CD14-positive monocyte (primary cell): ENCODE results near the gene IL1RL1. TPM values are rescaled to one million over a fixed set of nuclear protein-coding genes. Genes with fewer than 3 reads are reported as not detected.

Experiments
- DNase-seq, 3 donors: peaks; one replicate each; pipeline ENCODE4 v3.0.0-alpha.2; 2011 to 2022
- H2AFZ ChIP-seq: 2 replicates; pipeline ENCODE4 v1.6.0; 2012; ENCODE audit warnings: mild to moderate bottlenecking, low read depth, low read length, inconsistent platforms; ENCODE audit not compliant: insufficient read depth, poor library complexity, severe bottlenecking
- H3K27ac ChIP-seq, 2 donors: 1 replicate in 1 of 2; 2 replicates in 1 of 2; pipeline ENCODE4 v1.5.1; 2012 to 2013; ENCODE audit warnings: low read length in 2 of 2, control low read depth in 1 of 2, inconsistent platforms in 1 of 2, low read depth in 1 of 2, mild to moderate bottlenecking in 1 of 2
- H3K27me3 ChIP-seq, 2 donors: one replicate each; pipeline versions ENCODE4 v1.6.0 to v1.6.1; 2011 to 2013; ENCODE audit warnings: low read length in 2 of 2; ENCODE audit not compliant: control insufficient read depth in 2 of 2, insufficient read depth in 2 of 2
- H3K36me3 ChIP-seq, 2 donors: replicated peaks in 1 of 2; 1 replicate in 1 of 2; 2 replicates in 1 of 2; pipeline versions ENCODE4 v1.5.1 to v1.6.1; 2012 to 2013; ENCODE audit warnings: low read length in 2 of 2, control low read depth in 1 of 2, inconsistent platforms in 1 of 2, mild to moderate bottlenecking in 1 of 2; ENCODE audit not compliant: insufficient read depth in 2 of 2, control insufficient read depth in 1 of 2
- H3K4me1 ChIP-seq, 2 donors: 1 replicate in 1 of 2; 2 replicates in 1 of 2; pipeline versions ENCODE4 v1.5.1 to v1.6.1; 2012 to 2013; ENCODE audit warnings: low read length in 2 of 2, control low read depth in 1 of 2, inconsistent platforms in 1 of 2, mild to moderate bottlenecking in 1 of 2, moderate library complexity in 1 of 2; ENCODE audit not compliant: insufficient read depth in 2 of 2, control insufficient read depth in 1 of 2
- H3K4me2 ChIP-seq: replicated peaks from 2 replicates; pipeline ENCODE3; 2012; ENCODE audit warnings: low read length, moderate library complexity, mild to moderate bottlenecking; ENCODE audit not compliant: poor library complexity, severe bottlenecking; ENCODE audit errors: extremely low read depth
- H3K4me3 ChIP-seq, 3 experiments: fragments of 200-600 bp in 1 of 3; sonication (generic) in 1 of 3; replicated peaks in 1 of 3; 1 replicate in 2 of 3; 2 replicates in 1 of 3; pipeline ENCODE4 v1.5.1; 2011 to 2013; ENCODE audit warnings: low read length in 3 of 3, mild to moderate bottlenecking in 3 of 3, control low read depth in 2 of 3, low read depth in 2 of 3, inconsistent platforms in 1 of 3, moderate library complexity in 1 of 3
- H3K79me2 ChIP-seq: 2 replicates; pipeline ENCODE4 v1.6.0; 2012; ENCODE audit warnings: mild to moderate bottlenecking, control low read depth, inconsistent platforms, low read length, moderate library complexity; ENCODE audit not compliant: insufficient read depth
- H3K9ac ChIP-seq: 2 replicates; pipeline ENCODE4 v1.6.0; 2017; ENCODE audit warnings: low read length, mild to moderate bottlenecking; ENCODE audit not compliant: insufficient read depth, poor library complexity, severe bottlenecking
- H3K9me3 ChIP-seq, 2 donors: replicated peaks in 1 of 2; 1 replicate in 1 of 2; 2 replicates in 1 of 2; pipeline versions ENCODE4 v1.5.1 to v1.6.1; 2012 to 2013; ENCODE audit warnings: low read length in 2 of 2, control low read depth in 1 of 2; ENCODE audit not compliant: control insufficient read depth in 1 of 2, insufficient read depth in 1 of 2
- H4K20me1 ChIP-seq: 2 replicates; pipeline ENCODE4 v1.6.0; 2012; ENCODE audit warnings: mild to moderate bottlenecking, low read length, control low read depth, moderate library complexity; ENCODE audit not compliant: insufficient read depth
- H3K27ac Mint-ChIP-seq, 7 donors: one replicate each; pipeline ENCODE4 v1.8.0; 2020; ENCODE audit warnings: mild to moderate bottlenecking in 7 of 7, mixed read lengths in 7 of 7, moderate library complexity in 6 of 7, inconsistent platforms in 2 of 7
- H3K27me3 Mint-ChIP-seq, 3 donors: one replicate each; pipeline ENCODE4 v1.8.0; 2021 to 2022; ENCODE audit warnings: low read depth in 3 of 3, mild to moderate bottlenecking in 3 of 3, mixed read lengths in 3 of 3, moderate library complexity in 3 of 3, inconsistent platforms in 1 of 3
- H3K36me3 Mint-ChIP-seq, 2 donors: one replicate each; pipeline ENCODE4 v1.8.0; 2020; ENCODE audit warnings: mixed read lengths in 2 of 2, inconsistent platforms in 1 of 2, mild to moderate bottlenecking in 1 of 2
- H3K4me1 Mint-ChIP-seq: one replicate; pipeline ENCODE4 v1.8.0; 2020; ENCODE audit warnings: mild to moderate bottlenecking, mixed read lengths
- H3K4me3 Mint-ChIP-seq, 2 donors: one replicate each; pipeline ENCODE4 v1.8.0; 2020; ENCODE audit warnings: mild to moderate bottlenecking in 2 of 2, mixed read lengths in 2 of 2, moderate library complexity in 1 of 2
- H3K9me3 Mint-ChIP-seq, 7 donors: one replicate each; pipeline ENCODE4 v1.8.0; 2020 to 2022; ENCODE audit warnings: mixed read lengths in 7 of 7, mild to moderate bottlenecking in 6 of 7, moderate library complexity in 6 of 7, inconsistent platforms in 2 of 7
- CTCF ChIP-seq: fragments of 200-600 bp; IDR thresholded peaks from one replicate; pipeline ENCODE4 v1.8.0; 2022; ENCODE audit warnings: antibody characterized with exemption, mild to moderate bottlenecking
- WGBS: methylation state at CpG from one replicate; pipeline ENCODE4 v1.1.5; 2013; ENCODE audit warnings: missing lambda C conversion rate; ENCODE audit not compliant: insufficient coverage; 5-methylcytosine and 5-hydroxymethylcytosine counted together
- intact Hi-C, 2 donors: fragments of 100-400 bp; cut with micrococcal nuclease; formaldehyde crosslinking; loops; one replicate each; pipeline versions ENCODE4 v1.15.0 to v1.15.1; 2023
- polyA plus RNA-seq, 3 donors: library from polyadenylated mRNA; depleted of rRNA in 1 of 3; unstranded in 2 of 3; stranded (reverse) in 1 of 3; fragments of 300-500 nt in 2 of 3; fragments of >200 nt in 1 of 3; fragmentation: Illumina TruSeq in 2 of 3; gene quantifications; 1 replicate in 2 of 3; 2 replicates in 1 of 3; pipeline ENCODE4 v1.2.3, GENCODE V29; 2012 to 2021

Gene IL1RL1
- polyA plus RNA-seq, 3 donors, result not detected

DNA sequence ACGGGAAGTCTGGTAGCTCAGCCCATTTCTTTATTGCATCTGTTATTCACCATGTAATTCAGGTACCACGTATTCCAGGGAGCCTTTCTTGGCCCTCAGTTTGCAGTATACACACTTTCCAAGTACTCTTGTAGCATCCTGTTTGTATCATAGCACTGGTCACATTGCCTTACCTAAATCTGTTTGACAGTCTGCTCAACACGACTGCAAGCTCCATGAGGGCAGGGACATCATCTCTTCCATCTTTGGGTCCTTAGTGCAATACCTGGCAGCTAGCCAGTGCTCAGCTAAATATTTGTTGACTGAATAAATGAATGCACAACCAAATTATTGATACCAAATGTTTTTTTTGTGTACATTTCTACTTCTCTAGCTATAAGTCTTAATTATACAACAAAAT lies 33.0 kb downstream of the IL1RL1 start:
- Histone ChIP-seq H4K20me1 (no peaks in the 10 kb centered on the region), H3K36me3 (no peaks in the 10 kb centered on the region), H3K27me3 (peaks cover 0 to 11% of the 10 kb centered on the region in 2 donors), H3K4me3 (no peak overlapping the region), H3K4me2 (no peak overlapping the region), H3K27ac (no peak overlapping the region), H3K79me2 (no peaks in the 10 kb centered on the region), H3K9me3 (no peaks in the 10 kb centered on the region), H2AFZ (no peak overlapping the region), H3K4me1 (no peaks in the 10 kb centered on the region), H3K9ac (no peak overlapping the region)
- H3K4me3 Mint-ChIP-seq, result no peak overlapping the region
- peaks cover 0 to 11% (median 2%) of the 10 kb centered on the region in 3 donors for H3K27me3 Mint-ChIP-seq
- no peaks in the 10 kb centered on the region for H3K36me3 Mint-ChIP-seq
- 87% methylated on average over 3 of the region's 3 CpGs for WGBS
- no peak overlapping the region for H3K27ac Mint-ChIP-seq
- no peak for TF ChIP-seq CTCF
- H3K4me1 Mint-ChIP-seq, result peaks cover 5% of the 10 kb centered on the region
- H3K9me3 Mint-ChIP-seq, result no peaks in the 10 kb centered on the region
- DNase-seq, result no peak
- intact Hi-C loops, result no loop called here

GRCh38 chr2:102345329-102345920 lies 34.1 kb downstream of the IL1RL1 start:
- Mint-ChIP-seq H3K27ac (no peak overlapping the region), H3K4me1 (peaks cover 5% of the 10 kb centered on the region), H3K36me3 (no peaks in the 10 kb centered on the region), H3K27me3 (peaks cover 1 to 11% (median 5%) of the 10 kb centered on the region in 3 donors), H3K9me3 (no peaks in the 10 kb centered on the region), H3K4me3 (no peak overlapping the region)
- TF ChIP-seq CTCF, result no peak
- H2AFZ ChIP-seq, result no peak overlapping the region
- peaks cover 2 to 11% of the 10 kb centered on the region in 2 donors for H3K27me3 ChIP-seq
- WGBS, result 80% methylated on average over 1 of the region's 4 CpGs
- no peaks in the 10 kb centered on the region for H4K20me1 ChIP-seq
- H3K27ac ChIP-seq, result no peak overlapping the region
- intact Hi-C loops, result no loop called here
- H3K9me3 ChIP-seq, result no peaks in the 10 kb centered on the region
- no peak overlapping the region for H3K9ac ChIP-seq
- H3K4me2 ChIP-seq, result no peak overlapping the region
- no peak for DNase-seq
- H3K79me2 ChIP-seq, result no peaks in the 10 kb centered on the region
- no peaks in the 10 kb centered on the region for H3K4me1 ChIP-seq
- H3K36me3 ChIP-seq, result no peaks in the 10 kb centered on the region
- H3K4me3 ChIP-seq, result no peak overlapping the region
